ENCODE measurements around the gene PRKG1.

DNA sequence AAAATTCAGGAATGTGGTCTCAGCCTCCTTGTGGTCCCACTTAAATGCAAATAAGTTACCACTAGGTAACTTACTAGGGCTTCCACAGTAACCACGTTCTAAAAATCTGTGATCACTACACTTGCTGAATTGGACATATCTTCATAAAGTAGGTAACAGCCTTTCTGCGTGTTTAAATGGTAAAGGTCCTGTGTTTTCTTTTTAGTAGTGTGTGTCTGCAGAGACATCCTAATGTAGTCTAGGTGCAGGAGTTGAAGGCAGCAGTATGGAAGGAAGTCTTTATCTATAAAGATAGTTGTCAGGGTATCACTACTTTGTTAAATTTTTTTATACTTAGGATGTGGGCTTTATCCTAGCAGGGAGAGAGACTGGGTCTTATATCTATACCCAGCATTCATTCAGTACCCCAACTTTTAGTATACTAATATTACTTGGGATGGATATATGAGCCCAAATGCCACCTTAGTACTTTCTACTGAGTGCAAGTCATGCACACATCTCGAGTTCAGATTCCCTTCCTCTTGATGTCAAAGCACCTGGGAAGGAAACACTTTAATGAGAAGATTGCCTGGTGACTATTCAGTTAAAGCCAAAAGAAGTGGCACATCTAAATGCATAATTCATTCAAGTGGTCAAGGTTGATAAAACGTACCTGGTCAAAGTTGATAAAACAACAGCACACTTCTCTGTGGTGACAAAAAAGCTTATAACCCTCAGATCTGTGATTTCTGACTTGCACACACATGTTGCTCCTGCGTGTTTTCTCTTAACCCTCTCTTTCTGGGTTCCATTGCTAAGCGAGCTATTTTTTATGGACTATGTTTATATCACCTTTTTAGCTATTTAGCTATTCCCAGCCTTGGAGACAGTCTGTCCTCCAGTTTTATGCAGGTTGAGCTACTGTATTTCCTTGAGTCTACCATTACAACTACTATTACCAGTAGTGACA is 958.7 kb downstream of the PRKG1 start:
- TF ChIP-seq CTCF (IDR thresholded peaks at IDR 0.05; ENCODE audit: insufficient read depth, low read length) (no peak), SPI1 (IDR thresholded peaks at IDR 0.05; ENCODE audit: borderline replicate concordance, low read depth) (no peak), POLR2AphosphoS5 (IDR thresholded peaks at IDR 0.05; ENCODE audit: low read depth) (no peak)
- TF ChIP-seq, protein P1, sequence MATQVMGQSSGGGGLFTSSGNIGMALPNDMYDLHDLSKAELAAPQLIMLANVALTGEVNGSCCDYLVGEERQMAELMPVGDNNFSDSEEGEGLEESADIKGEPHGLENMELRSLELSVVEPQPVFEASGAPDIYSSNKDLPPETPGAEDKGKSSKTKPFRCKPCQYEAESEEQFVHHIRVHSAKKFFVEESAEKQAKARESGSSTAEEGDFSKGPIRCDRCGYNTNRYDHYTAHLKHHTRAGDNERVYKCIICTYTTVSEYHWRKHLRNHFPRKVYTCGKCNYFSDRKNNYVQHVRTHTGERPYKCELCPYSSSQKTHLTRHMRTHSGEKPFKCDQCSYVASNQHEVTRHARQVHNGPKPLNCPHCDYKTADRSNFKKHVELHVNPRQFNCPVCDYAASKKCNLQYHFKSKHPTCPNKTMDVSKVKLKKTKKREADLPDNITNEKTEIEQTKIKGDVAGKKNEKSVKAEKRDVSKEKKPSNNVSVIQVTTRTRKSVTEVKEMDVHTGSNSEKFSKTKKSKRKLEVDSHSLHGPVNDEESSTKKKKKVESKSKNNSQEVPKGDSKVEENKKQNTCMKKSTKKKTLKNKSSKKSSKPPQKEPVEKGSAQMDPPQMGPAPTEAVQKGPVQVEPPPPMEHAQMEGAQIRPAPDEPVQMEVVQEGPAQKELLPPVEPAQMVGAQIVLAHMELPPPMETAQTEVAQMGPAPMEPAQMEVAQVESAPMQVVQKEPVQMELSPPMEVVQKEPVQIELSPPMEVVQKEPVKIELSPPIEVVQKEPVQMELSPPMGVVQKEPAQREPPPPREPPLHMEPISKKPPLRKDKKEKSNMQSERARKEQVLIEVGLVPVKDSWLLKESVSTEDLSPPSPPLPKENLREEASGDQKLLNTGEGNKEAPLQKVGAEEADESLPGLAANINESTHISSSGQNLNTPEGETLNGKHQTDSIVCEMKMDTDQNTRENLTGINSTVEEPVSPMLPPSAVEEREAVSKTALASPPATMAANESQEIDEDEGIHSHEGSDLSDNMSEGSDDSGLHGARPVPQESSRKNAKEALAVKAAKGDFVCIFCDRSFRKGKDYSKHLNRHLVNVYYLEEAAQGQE (IDR thresholded peaks at IDR 0.05; ENCODE audit: insufficient replicate concordance, low read depth) = no peak

All from HL-60 (cell line).